ENCODE results near the gene RNF181.
"Not testable (repeated sequence)": the region's sequence is repeated elsewhere in the genome, so short reads cannot be mapped to it uniquely, and the experiment has no call there.

Gene RNF181

GRCh38 chr2:85558160-85558559 lies 37.4 kb upstream of the RNF181 start:
- ChIA-PET CTCF (interaction anchor here (0.8 to 7.0 kb wide), 4 partner anchors 7 to 167 kb away, joined by 3 to 34 read pairs (median 16); no protein-coding TSS in a partner anchor), POLR2A (interaction anchor here (1.1 kb wide), 1 partner anchor 12 kb away, joined by 3 read pairs; no protein-coding TSS in a partner anchor)
- peaks cover 6 to 17% (median 11%) of the 10 kb centered on the region in 4 experiments for H3K4me1 ChIP-seq (ENCODE audit: control extremely low read depth in 1 of 4, control insufficient read depth in 4 of 4, insufficient read depth in 4 of 4, low read length in 3 of 4)
- DNase-seq, result no peak
- no peaks in the 10 kb centered on the region for H3K9me3 ChIP-seq (ENCODE audit: control extremely low read depth in 1 of 5, control insufficient read depth in 4 of 5, insufficient read depth in 2 of 5, low read depth in 1 of 5, low read length in 4 of 5)
- no peak overlapping the region for H3K4me3 ChIP-seq (ENCODE audit: control insufficient read depth in 1 of 7, extremely low read depth in 1 of 7, insufficient read depth in 4 of 7, low read depth in 2 of 7, low read length in 6 of 7)
- no peaks in the 10 kb centered on the region for H3K27me3 ChIP-seq (replicated peaks in 2 of 5; ENCODE audit: control insufficient read depth in 4 of 5, insufficient read depth in 5 of 5, low read length in 4 of 5)
- H3K36me3 ChIP-seq (ENCODE audit: control insufficient read depth in 4 of 4, insufficient read depth in 4 of 4, low read length in 3 of 4), result peaks cover 18 to 49% (median 30%) of the 10 kb centered on the region in 4 experiments
- H3K27ac ChIP-seq (ENCODE audit: insufficient read depth in 1 of 2, low read depth in 1 of 2, low read length in 2 of 2, poor library complexity in 1 of 2, severe bottlenecking in 2 of 2), result no peak overlapping the region
- WGBS (ENCODE audit: insufficient coverage), result 78% methylated on average over 1 of the region's 1 CpG

GRCh38 chr2:85560403-85560726 lies 35.2 kb upstream of the RNF181 start:
- H3K27me3 ChIP-seq (replicated peaks in 2 of 5; ENCODE audit: control insufficient read depth in 4 of 5, insufficient read depth in 5 of 5, low read length in 4 of 5); H3K9me3 ChIP-seq (ENCODE audit: control extremely low read depth in 1 of 5, control insufficient read depth in 4 of 5, insufficient read depth in 2 of 5, low read depth in 1 of 5, low read length in 4 of 5); DNase-seq: not testable (repeated sequence)
- peaks cover 12 to 31% (median 15%) of the 10 kb centered on the region in 4 experiments for H3K36me3 ChIP-seq (ENCODE audit: control insufficient read depth in 4 of 4, insufficient read depth in 4 of 4, low read length in 3 of 4)
- H3K4me1 ChIP-seq (ENCODE audit: control extremely low read depth in 1 of 4, control insufficient read depth in 4 of 4, insufficient read depth in 4 of 4, low read length in 3 of 4), result peaks cover 6 to 25% (median 14%) of the 10 kb centered on the region in 4 experiments
- 93% methylated on average over 11 of the region's 12 CpGs for WGBS (ENCODE audit: insufficient coverage)
- ChIA-PET CTCF (interaction anchor here (0.9 to 7.0 kb wide), 15 partner anchors 9 to 171 kb away, joined by 3 to 34 read pairs (median 4); partner anchors contain the start of genes C2orf68 and VAMP8), POLR2A (interaction anchor here (0.7 to 1.9 kb wide), 2 partner anchors 11 to 28 kb away, joined by 5 to 7 read pairs; no protein-coding TSS in a partner anchor)
- H3K4me3 ChIP-seq (ENCODE audit: control insufficient read depth in 1 of 7, extremely low read depth in 1 of 7, insufficient read depth in 4 of 7, low read depth in 2 of 7, low read length in 6 of 7), result peak overlapping the region in 6 of 7 experiments; percentile 89 to 97 (median 93)
- peak overlapping the region in 1 of 2 experiments; percentile 93 for H3K27ac ChIP-seq (ENCODE audit: insufficient read depth in 1 of 2, low read depth in 1 of 2, low read length in 2 of 2, poor library complexity in 1 of 2, severe bottlenecking in 2 of 2)

GRCh38 chr2:85560812-85561279 lies 34.7 kb upstream of the RNF181 start:
- DNase-seq, result no peak
- peak overlapping the region in 1 of 2 experiments; percentile 93 for H3K27ac ChIP-seq (ENCODE audit: insufficient read depth in 1 of 2, low read depth in 1 of 2, low read length in 2 of 2, poor library complexity in 1 of 2, severe bottlenecking in 2 of 2)
- no peaks in the 10 kb centered on the region for H3K27me3 ChIP-seq (replicated peaks in 2 of 5; ENCODE audit: control insufficient read depth in 4 of 5, insufficient read depth in 5 of 5, low read length in 4 of 5)
- H3K36me3 ChIP-seq (ENCODE audit: control insufficient read depth in 4 of 4, insufficient read depth in 4 of 4, low read length in 3 of 4), result peaks cover 9 to 29% (median 14%) of the 10 kb centered on the region in 4 experiments
- ChIA-PET POLR2A (interaction anchor here (0.7 to 3.1 kb wide), 7 partner anchors 9 to 54 kb away, joined by 3 to 14 read pairs (median 6); partner anchors contain the start of gene RNF181), CTCF (interaction anchor here (0.9 to 7.0 kb wide), 15 partner anchors 9 to 172 kb away, joined by 3 to 34 read pairs (median 4); partner anchors contain the start of genes C2orf68 and VAMP8)
- H3K4me1 ChIP-seq (ENCODE audit: control extremely low read depth in 1 of 4, control insufficient read depth in 4 of 4, insufficient read depth in 4 of 4, low read length in 3 of 4), result peaks cover 6 to 25% (median 14%) of the 10 kb centered on the region in 4 experiments
- peak overlapping the region; percentile 26 to 97 (median 91) for H3K4me3 ChIP-seq (ENCODE audit: control insufficient read depth in 1 of 7, extremely low read depth in 1 of 7, insufficient read depth in 4 of 7, low read depth in 2 of 7, low read length in 6 of 7)
- H3K9me3 ChIP-seq (ENCODE audit: control extremely low read depth in 1 of 5, control insufficient read depth in 4 of 5, insufficient read depth in 2 of 5, low read depth in 1 of 5, low read length in 4 of 5), result no peaks in the 10 kb centered on the region
- 9% methylated on average over 12 of the region's 14 CpGs for WGBS (ENCODE audit: insufficient coverage)

- peak within 1 kb of the TSS; percentile 89 to 97 (median 91) for H3K4me3 ChIP-seq (ENCODE audit: control insufficient read depth in 1 of 7, extremely low read depth in 1 of 7, insufficient read depth in 4 of 7, low read depth in 2 of 7, low read length in 6 of 7)
- H3K9me3 ChIP-seq (ENCODE audit: control extremely low read depth in 1 of 5, control insufficient read depth in 4 of 5, insufficient read depth in 2 of 5, low read depth in 1 of 5, low read length in 4 of 5), result no peaks in the 10 kb centered on the region
- 6% methylated on average over 46 of the region's 64 CpGs for WGBS (ENCODE audit: insufficient coverage)
- peaks cover 6 to 25% (median 14%) of the 10 kb centered on the region in 4 experiments for H3K4me1 ChIP-seq (ENCODE audit: control extremely low read depth in 1 of 4, control insufficient read depth in 4 of 4, insufficient read depth in 4 of 4, low read length in 3 of 4)
- H3K27me3 ChIP-seq (replicated peaks in 2 of 5; ENCODE audit: control insufficient read depth in 4 of 5, insufficient read depth in 5 of 5, low read length in 4 of 5), result no peaks in the 10 kb centered on the region
- peaks cover 4 to 22% (median 12%) of the 10 kb centered on the region in 4 experiments for H3K36me3 ChIP-seq (ENCODE audit: control insufficient read depth in 4 of 4, insufficient read depth in 4 of 4, low read length in 3 of 4)
- H3K27ac ChIP-seq (ENCODE audit: insufficient read depth in 1 of 2, low read depth in 1 of 2, low read length in 2 of 2, poor library complexity in 1 of 2, severe bottlenecking in 2 of 2), result peak within 1 kb of the TSS; percentile 86 to 93
- DNase-seq, result peak; percentile 96 to 98 (median 98)
- CTCF ChIA-PET, result interaction anchor here (0.9 to 7.0 kb wide), 12 partner anchors 10 to 173 kb away, joined by 3 to 34 read pairs (median 4); partner anchors contain the start of gene C2orf68
- POLR2A ChIA-PET, result interaction anchor here (0.6 to 3.1 kb wide), 11 partner anchors 9 to 675 kb away, joined by 3 to 14 read pairs (median 5); partner anchors contain the start of genes MAT2A and RNF181
Measured at GRCh38 chr2:85561280-85562212, 34.0 kb upstream of the RNF181 start, which contains the start of gene GGCX. Gene GGCX (minus strand): TSS chr2:85561493. CDS start chr2:85561428, 65 bp downstream.

- Histone ChIP-seq H3K27me3 (replicated peaks in 2 of 5; ENCODE audit: control insufficient read depth in 4 of 5, insufficient read depth in 5 of 5, low read length in 4 of 5) (no peaks in the 10 kb centered on the region), H3K4me3 (ENCODE audit: control insufficient read depth in 1 of 7, extremely low read depth in 1 of 7, insufficient read depth in 4 of 7, low read depth in 2 of 7, low read length in 6 of 7) (no peak overlapping the region), H3K9me3 (ENCODE audit: control extremely low read depth in 1 of 5, control insufficient read depth in 4 of 5, insufficient read depth in 2 of 5, low read depth in 1 of 5, low read length in 4 of 5) (no peaks in the 10 kb centered on the region), H3K4me1 (ENCODE audit: control extremely low read depth in 1 of 4, control insufficient read depth in 4 of 4, insufficient read depth in 4 of 4, low read length in 3 of 4) (peaks cover 6 to 25% (median 14%) of the 10 kb centered on the region in 4 experiments), H3K27ac (ENCODE audit: insufficient read depth in 1 of 2, low read depth in 1 of 2, low read length in 2 of 2, poor library complexity in 1 of 2, severe bottlenecking in 2 of 2) (no peak overlapping the region), H3K36me3 (ENCODE audit: control insufficient read depth in 4 of 4, insufficient read depth in 4 of 4, low read length in 3 of 4) (no peaks in the 10 kb centered on the region)
- CTCF ChIA-PET, result interaction anchor here (0.6 to 7.0 kb wide), 4 partner anchors 9 to 27 kb away, joined by 3 to 34 read pairs (median 3); no protein-coding TSS in a partner anchor
- POLR2A ChIA-PET, result interaction anchor here (3.1 kb wide), 1 partner anchor 31 kb away, joined by 14 read pairs; the partner anchor contains the start of gene RNF181
- WGBS (ENCODE audit: insufficient coverage), result 100% methylated on average over 5 of the region's 5 CpGs
- DNase-seq, result peak in 2 of 3 donors; percentile 56 to 64
Measured at GRCh38 chr2:85564144-85564563, 31.4 kb upstream of the RNF181 start.

GRCh38 chr2:85566265-85566664 lies 29.3 kb upstream of the RNF181 start:
- DNase-seq, result no peak
- ChIA-PET CTCF (interaction anchor here (2.2 kb wide), 1 partner anchor 11 kb away, joined by 10 read pairs; the partner anchor contains the start of gene VAMP8), POLR2A (no interaction called here)
- Histone ChIP-seq H3K4me1 (ENCODE audit: control extremely low read depth in 1 of 4, control insufficient read depth in 4 of 4, insufficient read depth in 4 of 4, low read length in 3 of 4) (peaks cover 0 to 13% (median 6%) of the 10 kb centered on the region in 4 experiments), H3K4me3 (ENCODE audit: control insufficient read depth in 1 of 7, extremely low read depth in 1 of 7, insufficient read depth in 4 of 7, low read depth in 2 of 7, low read length in 6 of 7) (no peak overlapping the region), H3K27ac (ENCODE audit: insufficient read depth in 1 of 2, low read depth in 1 of 2, low read length in 2 of 2, poor library complexity in 1 of 2, severe bottlenecking in 2 of 2) (no peak overlapping the region), H3K27me3 (replicated peaks in 2 of 5; ENCODE audit: control insufficient read depth in 4 of 5, insufficient read depth in 5 of 5, low read length in 4 of 5) (no peaks in the 10 kb centered on the region), H3K36me3 (ENCODE audit: control insufficient read depth in 4 of 4, insufficient read depth in 4 of 4, low read length in 3 of 4) (no peaks in the 10 kb centered on the region), H3K9me3 (ENCODE audit: control extremely low read depth in 1 of 5, control insufficient read depth in 4 of 5, insufficient read depth in 2 of 5, low read depth in 1 of 5, low read length in 4 of 5) (no peaks in the 10 kb centered on the region)
- 100% methylated on average over 1 of the region's 4 CpGs for WGBS (ENCODE audit: insufficient coverage)
